ENCODE data around the gene ECM1. TPM values are rescaled to one million over a fixed set of nuclear protein-coding genes. Genes with fewer than 3 reads are reported as not detected.

Gene ECM1
- total RNA-seq, 1 donor from 2014 or later: 2.8 TPM

- DNase-seq: no peak
- peaks cover 13% of the 10 kb centered on the region for H3K27me3 Mint-ChIP-seq (ENCODE audit: unreplicated experiment)
- H3K36me3 Mint-ChIP-seq (ENCODE audit: unreplicated experiment): no peaks in the 10 kb centered on the region
- peaks cover 1% of the 10 kb centered on the region for H3K4me1 Mint-ChIP-seq (ENCODE audit: low read depth, unreplicated experiment)
- no peak overlapping the region for H3K27ac Mint-ChIP-seq (ENCODE audit: unreplicated experiment)
- H3K4me3 Mint-ChIP-seq (ENCODE audit: unreplicated experiment): no peak overlapping the region
- TF ChIP-seq CTCF (IDR thresholded peaks at IDR 0.05; ENCODE audit: partially characterized antibody, unreplicated experiment): no peak
- H3K9me3 Mint-ChIP-seq (ENCODE audit: unreplicated experiment): peaks cover 3% of the 10 kb centered on the region
Observed at GRCh38 chr1:150550222-150551050, 42.5 kb downstream of the ECM1 start.

DNA sequence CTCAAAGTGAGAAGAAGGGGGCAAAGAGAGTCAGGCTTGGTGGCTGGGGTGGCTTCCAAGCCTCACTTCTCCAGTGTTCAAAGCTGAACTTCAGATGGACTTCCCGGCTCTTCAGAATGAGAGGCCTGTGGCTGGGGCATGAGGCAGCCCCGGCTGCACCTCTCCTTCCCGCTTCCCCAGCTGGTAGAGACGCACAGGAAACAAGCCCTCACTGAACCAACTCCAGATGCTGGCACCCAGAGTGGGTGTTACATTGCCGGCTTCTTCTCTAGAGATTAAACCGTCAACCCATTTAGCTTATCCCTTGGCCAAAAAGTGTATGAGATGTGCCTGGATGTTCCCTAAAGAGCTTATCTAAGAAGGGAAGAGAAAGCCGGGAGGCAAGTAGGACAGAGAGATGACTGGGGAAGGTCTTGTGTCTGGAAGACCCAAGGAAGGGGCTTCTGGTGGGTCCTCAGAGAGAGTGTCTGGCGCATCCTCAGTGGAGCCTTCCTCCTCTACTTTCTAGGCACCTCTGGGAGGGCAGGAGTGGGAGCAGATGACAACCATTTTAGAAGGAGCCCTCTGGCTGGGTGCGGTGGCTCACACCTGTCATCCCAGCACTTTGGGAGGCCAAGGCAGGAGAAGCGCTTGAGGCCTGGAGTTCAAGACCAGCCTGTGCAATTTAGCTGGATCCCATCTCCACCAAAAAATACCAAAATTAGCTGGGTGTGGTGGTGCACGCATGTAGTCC, 43.3 kb downstream of the ECM1 start:
- no peak for DNase-seq
- H3K36me3 Mint-ChIP-seq (ENCODE audit: unreplicated experiment): no peaks in the 10 kb centered on the region
- H3K4me1 Mint-ChIP-seq (ENCODE audit: low read depth, unreplicated experiment): peaks cover 3% of the 10 kb centered on the region
- H3K27me3 Mint-ChIP-seq (ENCODE audit: unreplicated experiment): peaks cover 13% of the 10 kb centered on the region
- peaks cover 3% of the 10 kb centered on the region for H3K9me3 Mint-ChIP-seq (ENCODE audit: unreplicated experiment)
- no peak overlapping the region for H3K4me3 Mint-ChIP-seq (ENCODE audit: unreplicated experiment)
- no peak overlapping the region for H3K27ac Mint-ChIP-seq (ENCODE audit: unreplicated experiment)
- no peak for TF ChIP-seq CTCF (IDR thresholded peaks at IDR 0.05; ENCODE audit: partially characterized antibody, unreplicated experiment)

GRCh38 chr1:150551784-150552127, 43.8 kb downstream of the ECM1 start:
- H3K4me3 Mint-ChIP-seq (ENCODE audit: unreplicated experiment): no peak overlapping the region

DNA sequence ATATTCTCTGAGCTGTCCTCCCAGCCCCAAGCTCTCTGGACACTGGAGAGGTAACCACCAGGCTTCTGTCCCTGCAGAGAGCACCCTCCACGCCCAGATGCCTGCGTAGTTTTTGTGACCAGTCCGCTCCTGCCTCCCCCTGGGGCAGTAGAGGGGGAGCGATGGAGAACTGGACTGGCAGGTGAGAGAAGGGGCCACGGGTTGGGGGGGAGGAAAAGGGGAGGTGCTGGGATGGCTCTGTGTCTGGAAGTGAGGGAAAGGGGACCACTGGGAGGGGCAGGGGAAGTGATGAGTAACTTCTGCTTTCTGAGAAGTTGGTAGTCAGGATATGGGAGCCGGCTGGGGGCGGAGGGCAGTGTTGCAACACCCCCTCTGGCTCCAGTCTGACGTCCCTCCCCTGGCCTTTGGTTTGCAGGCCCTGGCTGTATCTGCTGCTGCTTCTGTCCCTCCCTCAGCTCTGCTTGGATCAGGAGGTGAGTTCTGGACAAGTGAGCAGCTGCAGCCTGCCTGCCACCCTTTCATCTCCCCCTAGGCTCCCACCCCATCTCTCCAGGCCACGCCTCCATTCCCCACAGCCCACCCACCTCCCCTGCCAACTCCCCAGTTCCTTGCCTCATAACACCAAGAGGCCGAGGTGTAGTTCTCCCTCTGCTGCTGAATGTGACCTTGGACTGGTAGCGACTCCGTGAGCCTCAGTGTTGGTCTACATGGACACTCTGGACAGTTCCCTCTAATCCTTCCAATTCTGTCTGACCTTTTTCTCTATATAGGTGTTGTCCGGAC, 44.4 kb downstream of the ECM1 start:
- Mint-ChIP-seq H3K36me3 (ENCODE audit: unreplicated experiment) (no peaks in the 10 kb centered on the region), H3K4me1 (ENCODE audit: low read depth, unreplicated experiment) (peaks cover 3% of the 10 kb centered on the region), H3K27ac (ENCODE audit: unreplicated experiment) (no peak overlapping the region), H3K4me3 (ENCODE audit: unreplicated experiment) (no peak overlapping the region), H3K9me3 (ENCODE audit: unreplicated experiment) (peaks cover 3% of the 10 kb centered on the region), H3K27me3 (ENCODE audit: unreplicated experiment) (peaks cover 11% of the 10 kb centered on the region)
- TF ChIP-seq CTCF (IDR thresholded peaks at IDR 0.05; ENCODE audit: partially characterized antibody, unreplicated experiment): no peak
- no peak for DNase-seq

More at GRCh38 chr1:150551784-150552127, 43.8 kb downstream of the ECM1 start:
- no peak for DNase-seq
- peaks cover 3% of the 10 kb centered on the region for H3K4me1 Mint-ChIP-seq (ENCODE audit: low read depth, unreplicated experiment)
- no peak overlapping the region for H3K27ac Mint-ChIP-seq (ENCODE audit: unreplicated experiment)
- peaks cover 13% of the 10 kb centered on the region for H3K27me3 Mint-ChIP-seq (ENCODE audit: unreplicated experiment)
- no peaks in the 10 kb centered on the region for H3K36me3 Mint-ChIP-seq (ENCODE audit: unreplicated experiment)
- peaks cover 3% of the 10 kb centered on the region for H3K9me3 Mint-ChIP-seq (ENCODE audit: unreplicated experiment)
- no peak for TF ChIP-seq CTCF (IDR thresholded peaks at IDR 0.05; ENCODE audit: partially characterized antibody, unreplicated experiment)

Measured in glutamatergic neuron (in vitro differentiated cells).